Esophagus squamous epithelium (tissue), 5 donors: ENCODE data around the gene PTPRN2. TPM values are rescaled to one million over a fixed set of nuclear protein-coding genes. Genes with fewer than 3 reads are reported as not detected.

Experiments used
- DNase-seq: peaks from one replicate; lab custom pipeline; 2025; lab: John Stamatoyannopoulos, UW
- H3K27ac ChIP-seq, 4 donors: fragments of 200-600 bp; sonication (generic); one replicate each; pipeline ENCODE4 v1.5.1; 2016 to 2019; ENCODE audit warnings: mild to moderate bottlenecking in 1 of 4
- H3K27me3 ChIP-seq, 4 donors: fragments of 200-600 bp; sonication (generic); 1 replicate in 3 of 4; 2 replicates in 1 of 4; pipeline versions ENCODE4 v1.5.1 to v1.6.0; 2017 to 2021; ENCODE audit warnings: antibody characterized with exemption in 1 of 4
- H3K36me3 ChIP-seq, 3 donors: fragments of 200-600 bp; sonication (generic); one replicate each; pipeline ENCODE4 v1.5.1; 2016 to 2019
- H3K4me1 ChIP-seq, 3 donors: fragments of 200-600 bp; sonication (generic); one replicate each; pipeline ENCODE4 v1.5.1; 2017 to 2019
- H3K4me3 ChIP-seq, 4 donors: fragments of 200-600 bp; sonication (generic); 1 replicate in 3 of 4; 2 replicates in 1 of 4; pipeline ENCODE4 v1.5.1; 2016 to 2019; ENCODE audit warnings: mild to moderate bottlenecking in 2 of 4, moderate library complexity in 1 of 4
- H3K9me3 ChIP-seq, 3 donors: fragments of 200-600 bp; sonication (generic); one replicate each; pipeline ENCODE4 v1.5.1; 2016 to 2019
- CTCF ChIP-seq, 6 experiments: fragments of 450-650 bp in 4 of 6; fragments of 200-600 bp in 2 of 6; sonication (generic) in 2 of 6; IDR thresholded peaks; one replicate each; pipeline ENCODE4 v1.5.1; 2016 to 2019; ENCODE audit warnings: antibody characterized with exemption in 6 of 6, mild to moderate bottlenecking in 4 of 6, moderate library complexity in 4 of 6
- POLR2A ChIP-seq, 4 donors: fragments of 450-650 bp; IDR thresholded peaks; one replicate each; pipeline ENCODE4 v1.6.1; 2017; ENCODE audit warnings: antibody characterized with exemption in 4 of 4, mild to moderate bottlenecking in 4 of 4, moderate library complexity in 3 of 4
- WGBS, 2 donors: methylation state at CpG; one replicate each; pipeline ENCODE4 v1.1.5; 2018; 5-methylcytosine and 5-hydroxymethylcytosine counted together
- intact Hi-C: fragments of 100-400 bp; cut with DNase I; formaldehyde crosslinking; loops from one replicate; pipeline ENCODE4 v1.15.0; 2022
- total RNA-seq, 4 donors: library from RNA; depleted of rRNA; stranded (reverse); fragments of >200 nt; gene quantifications; one replicate each; pipeline ENCODE4 v1.1.0, GENCODE V29; 2016
- donor health status: DM: yes; HTN: yes; CAD: no.

Gene PTPRN2
- total RNA-seq, 4 donors from 2014 or later: 0.38 to 2.7 (median 1.0) TPM

GRCh38 chr7:158546214-158546613 is 41.4 kb downstream of the PTPRN2 start:
- 67 to 86% methylated on average over 1 to 9 of the region's 16 CpGs for WGBS, 2 donors
- TF ChIP-seq CTCF (IDR thresholded peaks at IDR 0.05): no peak
- no peak for TF ChIP-seq POLR2A (IDR thresholded peaks at IDR 0.05)
- no peak for DNase-seq
- Histone ChIP-seq H3K36me3 (no peaks in the 10 kb centered on the region), H3K27me3 (peaks cover 0 to 24% (median 0%) of the 10 kb centered on the region in 4 donors), H3K27ac (no peak overlapping the region), H3K9me3 (no peaks in the 10 kb centered on the region), H3K4me3 (no peak overlapping the region), H3K4me1 (peaks cover 0 to 6% (median 0%) of the 10 kb centered on the region in 3 donors)
- intact Hi-C loops: no loop called here

DNA sequence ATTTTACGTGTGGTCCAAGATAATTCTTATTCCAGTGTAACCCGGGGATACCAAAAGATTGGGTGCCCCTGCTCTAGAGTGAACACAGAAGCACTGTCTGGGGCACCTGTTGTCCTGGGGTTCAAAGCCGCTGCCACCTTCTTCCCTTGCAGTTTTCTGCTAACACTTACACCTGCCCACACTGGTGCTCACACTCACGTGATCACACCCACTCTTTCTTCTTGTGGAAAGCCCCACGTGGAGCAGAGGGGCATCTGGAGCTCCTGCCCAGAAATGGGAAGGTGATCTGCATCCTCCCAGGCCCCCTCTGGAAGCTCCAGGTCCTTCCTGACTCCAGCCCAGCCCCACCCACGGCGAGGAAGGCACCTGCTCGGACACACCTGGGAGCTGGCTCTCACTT is 42.9 kb downstream of the PTPRN2 start:
- H3K4me1 ChIP-seq: peaks cover 0 to 6% (median 0%) of the 10 kb centered on the region in 3 donors
- peaks cover 0 to 24% (median 0%) of the 10 kb centered on the region in 4 donors for H3K27me3 ChIP-seq
- intact Hi-C loops: no loop called here
- no peaks in the 10 kb centered on the region for H3K36me3 ChIP-seq
- no peak for DNase-seq
- no peak overlapping the region for H3K4me3 ChIP-seq
- H3K9me3 ChIP-seq: no peaks in the 10 kb centered on the region
- TF ChIP-seq POLR2A (IDR thresholded peaks at IDR 0.05): no peak
- TF ChIP-seq CTCF (IDR thresholded peaks at IDR 0.05): no peak
- no peak overlapping the region for H3K27ac ChIP-seq
- WGBS, 2 donors: 66 to 83% methylated on average over 7 to 8 of the region's 8 CpGs

- Histone ChIP-seq H3K27ac (no peak overlapping the region), H3K36me3 (no peaks in the 10 kb centered on the region), H3K4me3 (no peak overlapping the region), H3K9me3 (no peaks in the 10 kb centered on the region), H3K4me1 (peaks cover 0 to under 1% (median 0%) of the 10 kb centered on the region in 3 donors), H3K27me3 (peaks cover 0 to 24% (median 0%) of the 10 kb centered on the region in 4 donors)
- TF ChIP-seq POLR2A (IDR thresholded peaks at IDR 0.05) (no peak), CTCF (IDR thresholded peaks at IDR 0.05) (no peak)
- 83% methylated on average over 9 of the region's 11 CpGs; no CpG with 5 or more reads in 1 of the 2 donors for WGBS, 2 donors
- intact Hi-C loops: no loop called here
- DNase-seq: no peak
Measured at GRCh38 chr7:158543840-158544239, 43.8 kb downstream of the PTPRN2 start.

GRCh38 chr7:158542651-158543566 is 44.7 kb downstream of the PTPRN2 start:
- Histone ChIP-seq H3K27me3 (peaks cover 0 to 16% (median 0%) of the 10 kb centered on the region in 4 donors), H3K27ac (no peak overlapping the region), H3K4me3 (no peak overlapping the region), H3K4me1 (no peaks in the 10 kb centered on the region), H3K9me3 (no peaks in the 10 kb centered on the region), H3K36me3 (no peaks in the 10 kb centered on the region)
- WGBS, 2 donors: 73 to 78% methylated on average over 14 to 18 of the region's 19 CpGs
- no peak for DNase-seq
- TF ChIP-seq POLR2A (IDR thresholded peaks at IDR 0.05) (no peak), CTCF (IDR thresholded peaks at IDR 0.05) (no peak)
- intact Hi-C loops: no loop called here

GRCh38 chr7:158541346-158542010 is 46.1 kb downstream of the PTPRN2 start:
- DNase-seq: no peak
- no peak for TF ChIP-seq POLR2A (IDR thresholded peaks at IDR 0.05)
- intact Hi-C loops: no loop called here
- WGBS, 2 donors: 57 to 64% methylated on average over 11 to 13 of the region's 13 CpGs
- Histone ChIP-seq H3K36me3 (no peaks in the 10 kb centered on the region), H3K4me1 (no peaks in the 10 kb centered on the region), H3K27me3 (peaks cover 0 to 6% (median 0%) of the 10 kb centered on the region in 4 donors), H3K9me3 (no peaks in the 10 kb centered on the region), H3K27ac (no peak overlapping the region), H3K4me3 (no peak overlapping the region)
